ENCODE data around the gene MAB21L3.

The MAB21L3 gene

GRCh38 chr1:116110567-116111523 lies at the start of gene MAB21L3:
Gene MAB21L3, plus strand, starts transcription at chr1:116111399. Its CDS starts 1,217 bp downstream, at chr1:116112616.
- Mint-ChIP-seq H3K27me3 (ENCODE audit: low read depth) (peaks cover 7% of the 10 kb centered on the region), H3K36me3 (ENCODE audit: low read depth) (no peaks in the 10 kb centered on the region)

DNA sequence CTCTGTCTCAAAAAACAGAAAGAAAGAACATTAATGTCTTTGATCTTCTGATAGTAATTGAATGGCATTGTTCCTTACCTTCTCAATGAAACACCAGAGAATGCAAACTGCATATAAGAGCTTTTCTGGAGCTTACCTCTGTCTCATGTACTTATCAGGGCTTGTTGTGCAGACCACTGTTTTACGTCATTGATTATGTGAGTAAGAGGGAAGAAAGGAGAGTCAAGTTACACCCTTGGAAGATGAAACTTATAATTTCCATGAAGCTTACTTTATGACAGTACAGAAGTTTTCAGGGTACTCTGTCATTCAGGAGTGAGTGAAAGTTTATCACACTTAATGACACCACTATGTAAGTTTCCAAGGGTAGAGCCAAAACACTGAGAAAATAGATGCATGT lies 49.0 kb upstream of the MAB21L3 start:
- H3K27me3 Mint-ChIP-seq (ENCODE audit: low read depth): no peaks in the 10 kb centered on the region

More at GRCh38 chr1:116110567-116111523, at the start of gene MAB21L3:
- TF ChIP-seq, protein P1, sequence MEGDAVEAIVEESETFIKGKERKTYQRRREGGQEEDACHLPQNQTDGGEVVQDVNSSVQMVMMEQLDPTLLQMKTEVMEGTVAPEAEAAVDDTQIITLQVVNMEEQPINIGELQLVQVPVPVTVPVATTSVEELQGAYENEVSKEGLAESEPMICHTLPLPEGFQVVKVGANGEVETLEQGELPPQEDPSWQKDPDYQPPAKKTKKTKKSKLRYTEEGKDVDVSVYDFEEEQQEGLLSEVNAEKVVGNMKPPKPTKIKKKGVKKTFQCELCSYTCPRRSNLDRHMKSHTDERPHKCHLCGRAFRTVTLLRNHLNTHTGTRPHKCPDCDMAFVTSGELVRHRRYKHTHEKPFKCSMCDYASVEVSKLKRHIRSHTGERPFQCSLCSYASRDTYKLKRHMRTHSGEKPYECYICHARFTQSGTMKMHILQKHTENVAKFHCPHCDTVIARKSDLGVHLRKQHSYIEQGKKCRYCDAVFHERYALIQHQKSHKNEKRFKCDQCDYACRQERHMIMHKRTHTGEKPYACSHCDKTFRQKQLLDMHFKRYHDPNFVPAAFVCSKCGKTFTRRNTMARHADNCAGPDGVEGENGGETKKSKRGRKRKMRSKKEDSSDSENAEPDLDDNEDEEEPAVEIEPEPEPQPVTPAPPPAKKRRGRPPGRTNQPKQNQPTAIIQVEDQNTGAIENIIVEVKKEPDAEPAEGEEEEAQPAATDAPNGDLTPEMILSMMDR (IDR thresholded peaks at IDR 0.05; ENCODE audit: unreplicated experiment in 3 of 3): no peak
- Mint-ChIP-seq H3K4me1 (peaks cover 27% of the 10 kb centered on the region), H3K4me3 (peak within 1 kb of the TSS in 1 of 3 experiments; percentile 46), H3K27ac (peak within 1 kb of the TSS; percentile 19 to 85 (median 83)), H3K9me3 (no peaks in the 10 kb centered on the region)

DNA sequence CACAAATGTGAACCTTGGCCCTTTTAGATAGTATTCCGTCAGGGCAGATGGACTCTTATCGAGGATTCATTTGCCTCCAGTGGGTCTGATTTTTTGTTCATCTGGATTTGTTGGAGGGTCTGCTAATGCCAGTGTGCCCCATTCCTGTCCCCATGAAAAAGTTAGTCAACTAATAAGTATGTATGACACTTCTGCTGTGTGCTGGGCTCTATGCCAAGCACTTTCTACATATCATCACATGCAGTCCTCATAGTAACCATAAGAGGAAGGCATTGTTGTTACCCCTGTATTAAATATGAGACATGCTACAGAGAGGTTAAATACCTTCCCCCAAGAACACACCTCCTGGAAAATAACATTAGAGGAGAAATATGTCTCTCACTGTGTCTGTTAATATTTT lies 46.6 kb upstream of the MAB21L3 start:
- no peaks in the 10 kb centered on the region for H3K27me3 Mint-ChIP-seq (ENCODE audit: low read depth)
- peaks cover 10% of the 10 kb centered on the region for H3K4me1 Mint-ChIP-seq
- peaks cover 34% of the 10 kb centered on the region for H3K36me3 Mint-ChIP-seq (ENCODE audit: low read depth)
- no peak overlapping the region for H3K4me3 Mint-ChIP-seq
- TF ChIP-seq, protein P1 (IDR thresholded peaks at IDR 0.05; ENCODE audit: unreplicated experiment in 3 of 3): no peak
- no peak overlapping the region for H3K27ac Mint-ChIP-seq
- H3K9me3 Mint-ChIP-seq: peaks cover 2% of the 10 kb centered on the region

More for the DNA sequence above, 49.0 kb upstream of the MAB21L3 start:
- Mint-ChIP-seq H3K36me3 (ENCODE audit: low read depth) (peaks cover 21% of the 10 kb centered on the region), H3K4me3 (no peak overlapping the region), H3K4me1 (peaks cover 3% of the 10 kb centered on the region), H3K27ac (no peak overlapping the region), H3K9me3 (peaks cover 19% of the 10 kb centered on the region)
- TF ChIP-seq, protein P1 (IDR thresholded peaks at IDR 0.05; ENCODE audit: unreplicated experiment in 3 of 3): no peak

- Mint-ChIP-seq H3K4me3 (no peak overlapping the region), H3K27me3 (ENCODE audit: low read depth) (no peaks in the 10 kb centered on the region), H3K4me1 (peaks cover 10% of the 10 kb centered on the region), H3K27ac (no peak overlapping the region), H3K36me3 (ENCODE audit: low read depth) (peaks cover 34% of the 10 kb centered on the region), H3K9me3 (no peaks in the 10 kb centered on the region)
- TF ChIP-seq, protein P1 (IDR thresholded peaks at IDR 0.05; ENCODE audit: unreplicated experiment in 3 of 3): no peak
Measured at GRCh38 chr1:116066868-116067565, 44.2 kb upstream of the MAB21L3 start.

- Mint-ChIP-seq H3K36me3 (ENCODE audit: low read depth) (peaks cover 34% of the 10 kb centered on the region), H3K4me1 (peaks cover 10% of the 10 kb centered on the region), H3K9me3 (no peaks in the 10 kb centered on the region), H3K27ac (no peak overlapping the region), H3K27me3 (ENCODE audit: low read depth) (no peaks in the 10 kb centered on the region), H3K4me3 (no peak overlapping the region)
- TF ChIP-seq, protein P1 (IDR thresholded peaks at IDR 0.05; ENCODE audit: unreplicated experiment in 3 of 3): no peak
Measured at GRCh38 chr1:116067566-116067890, 43.7 kb upstream of the MAB21L3 start.

Data from nephron (organoid).